Measurements from ENCODE around the gene OOSP1.

- TF ChIP-seq CTCF (IDR thresholded peaks at IDR 0.05; ENCODE audit: insufficient read depth, low read depth, low read length) (no peak), EZH2 (IDR thresholded peaks at IDR 0.05; ENCODE audit: insufficient read depth, low read length) (no peak)
Observed at GRCh38 chr11:59939482-59939881, 1.2 kb downstream of the OOSP1 start.
